Fibroblast of the aortic adventitia (primary cell): ENCODE data around the gene KCNK4. TPM values are rescaled to one million over a fixed set of nuclear protein-coding genes. Genes with fewer than 3 reads are reported as not detected.
A peak's percentile ranks its signal among the peaks of the same experiment; 100 is the strongest.

ENCODE experiments used
- DNase-seq: peaks from one replicate; pipeline ENCODE4 v3.0.0-alpha.2; 2010; ENCODE audit warnings: low read depth
- H3K4me3 ChIP-seq: 2 replicates; pipeline ENCODE4 v1.5.1; 2011; ENCODE audit warnings: low read depth, mild to moderate bottlenecking, control low read depth, low read length, moderate library complexity
- CTCF ChIP-seq: IDR thresholded peaks from 2 replicates; pipeline ENCODE4 v1.5.1; 2011; ENCODE audit warnings: mild to moderate bottlenecking, low read length, control low read depth, inconsistent platforms; ENCODE audit not compliant: insufficient read depth
- small RNA-seq: library from RNA; depleted of rRNA; stranded (forward); fragments of <200 nt; gene quantifications from one replicate; pipeline ENCODE3, GENCODE V24; 2012
- total RNA-seq: library from RNA; depleted of rRNA; stranded (reverse); fragments of >200 nt; gene quantifications from 2 replicates; pipeline ENCODE4 v1.2.3, GENCODE V29; 2012; ENCODE audit warnings: low replicate concordance

The KCNK4 gene
- total RNA-seq, 1 donor, result not detected

GRCh38 chr11:64347193-64347867 lies 56.2 kb downstream of the KCNK4 start:
- DNase-seq, result no peak
- TF ChIP-seq CTCF, result no peak
- H3K4me3 ChIP-seq, result no peak overlapping the region

GRCh38 chr11:64348383-64349024 lies 57.4 kb downstream of the KCNK4 start:
- TF ChIP-seq CTCF, result no peak
- peak; percentile 82 for DNase-seq
- H3K4me3 ChIP-seq, result no peak overlapping the region

GRCh38 chr11:64349025-64349387 lies 57.9 kb downstream of the KCNK4 start:
- TF ChIP-seq CTCF, result no peak

GRCh38 chr11:64349404-64349803 lies 58.3 kb downstream of the KCNK4 start:
- no peak for DNase-seq

More at GRCh38 chr11:64349025-64349387, 57.9 kb downstream of the KCNK4 start:
- no peak for DNase-seq
- no peak overlapping the region for H3K4me3 ChIP-seq

More at GRCh38 chr11:64349404-64349803, 58.3 kb downstream of the KCNK4 start:
- TF ChIP-seq CTCF, result no peak
- H3K4me3 ChIP-seq, result no peak overlapping the region

Small RNAs within 50 kb of the gene (small RNA-seq; reads per million reads assigned to genes)
- gene MIR7155 (not detected), gene RF00019 (not detected)

Other genes starting within 250 kb of the KCNK4 start
- gene MACROD1, start 125.2 kb upstream of the KCNK4 start, total RNA-seq, result 7.6 and 14.5 TPM in 2 replicates
- 112 and 142 TPM in 2 replicates for gene STIP1, start 105.1 kb upstream of the KCNK4 start, total RNA-seq
- 7.0 and 7.2 TPM in 2 replicates for gene FERMT3, start 84.6 kb upstream of the KCNK4 start, total RNA-seq
- 18.9 and 33.3 TPM in 2 replicates for gene TRPT1, start 65.1 kb upstream of the KCNK4 start, total RNA-seq
- 39.0 and 50.9 TPM in 2 replicates for gene NUDT22, start 65.0 kb upstream of the KCNK4 start, total RNA-seq
- 6.5 and 9.0 TPM in 2 replicates for gene DNAJC4, start 60.8 kb upstream of the KCNK4 start, total RNA-seq
- 17.3 and 37.5 TPM in 2 replicates for gene VEGFB, start 56.7 kb upstream of the KCNK4 start, total RNA-seq
- gene FKBP2, start 50.2 kb upstream of the KCNK4 start, total RNA-seq, result 34.3 and 60.3 TPM in 2 replicates
- 42.1 and 264 TPM in 2 replicates for gene PPP1R14B, start 44.4 kb upstream of the KCNK4 start, total RNA-seq
- gene PLCB3, start 39.8 kb upstream of the KCNK4 start, total RNA-seq, result 22.5 and 47.5 TPM in 2 replicates
- 56.2 and 69.6 TPM in 2 replicates for gene BAD, start 6.6 kb upstream of the KCNK4 start, total RNA-seq
- 14.4 and 20.3 TPM in 2 replicates for gene GPR137, start 5.5 kb upstream of the KCNK4 start, total RNA-seq
- not detected in 2 replicates for gene CATSPERZ, start 9.1 kb downstream of the KCNK4 start, total RNA-seq
- gene ESRRA, start 14.2 kb downstream of the KCNK4 start, total RNA-seq, result 21.6 and 45.2 TPM in 2 replicates
- gene TRMT112, start 26.3 kb downstream of the KCNK4 start, total RNA-seq, result 177 and 274 TPM in 2 replicates
- gene PRDX5, start 26.8 kb downstream of the KCNK4 start, total RNA-seq, result 257 and 510 TPM in 2 replicates
- gene CCDC88B, start 48.9 kb downstream of the KCNK4 start, total RNA-seq, result 1.2 and 5.1 TPM in 2 replicates
- gene RPS6KA4, start 67.9 kb downstream of the KCNK4 start, total RNA-seq, result 47.3 and 72.1 TPM in 2 replicates